Measurements from ENCODE around the gene C5. TPM values are rescaled to one million over a fixed set of nuclear protein-coding genes. Genes with fewer than 3 reads are reported as not detected.
"Not testable (repeated sequence)": the region's sequence is repeated elsewhere in the genome, so short reads cannot be mapped to it uniquely, and the experiment has no call there.

The C5 gene
- total RNA-seq, 1 donor from 2014 or later: 0.63 TPM

GRCh38 chr9:121038362-121038761 is 11.7 kb downstream of the C5 start:
- DNase-seq (ENCODE audit: low read depth): no peak
- H3K4me3 ChIP-seq (ENCODE audit: low read depth, low read length): no peak overlapping the region
- TF ChIP-seq CTCF (IDR thresholded peaks at IDR 0.05; ENCODE audit: insufficient read depth, low read length, poor library complexity, severe bottlenecking): no peak
- H3K36me3 ChIP-seq (ENCODE audit: control insufficient read depth, insufficient read depth, low read length): no peaks in the 10 kb centered on the region
- H3K27me3 ChIP-seq (ENCODE audit: control insufficient read depth, insufficient read depth, low read length): no peaks in the 10 kb centered on the region

- DNase-seq (ENCODE audit: low read depth); H3K27me3 ChIP-seq (ENCODE audit: control insufficient read depth, insufficient read depth, low read length); H3K36me3 ChIP-seq (ENCODE audit: control insufficient read depth, insufficient read depth, low read length); H3K4me3 ChIP-seq (ENCODE audit: low read depth, low read length): not testable (repeated sequence)
Observed at GRCh38 chr9:121035717-121036116, 14.4 kb downstream of the C5 start.

- DNase-seq (ENCODE audit: low read depth): no peak
- no peak for TF ChIP-seq CTCF (IDR thresholded peaks at IDR 0.05; ENCODE audit: insufficient read depth, low read length, poor library complexity, severe bottlenecking)
- H3K27me3 ChIP-seq (ENCODE audit: control insufficient read depth, insufficient read depth, low read length): no peaks in the 10 kb centered on the region
- H3K36me3 ChIP-seq (ENCODE audit: control insufficient read depth, insufficient read depth, low read length): no peaks in the 10 kb centered on the region
- H3K4me3 ChIP-seq (ENCODE audit: low read depth, low read length): no peak overlapping the region
Observed at GRCh38 chr9:121034529-121034928, 15.5 kb downstream of the C5 start.

GRCh38 chr9:121029469-121029868 is 20.6 kb downstream of the C5 start:
- no peaks in the 10 kb centered on the region for H3K36me3 ChIP-seq (ENCODE audit: control insufficient read depth, insufficient read depth, low read length)
- no peak for DNase-seq (ENCODE audit: low read depth)
- H3K4me3 ChIP-seq (ENCODE audit: low read depth, low read length): no peak overlapping the region

GRCh38 chr9:121028285-121028684 is 21.8 kb downstream of the C5 start:
- not testable (repeated sequence) for DNase-seq (ENCODE audit: low read depth); H3K4me3 ChIP-seq (ENCODE audit: low read depth, low read length); H3K36me3 ChIP-seq (ENCODE audit: control insufficient read depth, insufficient read depth, low read length); H3K27me3 ChIP-seq (ENCODE audit: control insufficient read depth, insufficient read depth, low read length)

More at GRCh38 chr9:121029469-121029868, 20.6 kb downstream of the C5 start:
- H3K27me3 ChIP-seq (ENCODE audit: control insufficient read depth, insufficient read depth, low read length): no peaks in the 10 kb centered on the region
- TF ChIP-seq CTCF (IDR thresholded peaks at IDR 0.05; ENCODE audit: insufficient read depth, low read length, poor library complexity, severe bottlenecking): no peak

- no peak for TF ChIP-seq CTCF (IDR thresholded peaks at IDR 0.05; ENCODE audit: insufficient read depth, low read length, poor library complexity, severe bottlenecking)
- DNase-seq (ENCODE audit: low read depth): no peak
- no peak overlapping the region for H3K4me3 ChIP-seq (ENCODE audit: low read depth, low read length)
Observed at GRCh38 chr9:121026768-121027167, 23.3 kb downstream of the C5 start.

GRCh38 chr9:121026260-121026691 is 23.8 kb downstream of the C5 start:
- Histone ChIP-seq H3K4me3 (ENCODE audit: low read depth, low read length) (no peak overlapping the region), H3K27me3 (ENCODE audit: control insufficient read depth, insufficient read depth, low read length) (no peaks in the 10 kb centered on the region), H3K36me3 (ENCODE audit: control insufficient read depth, insufficient read depth, low read length) (no peaks in the 10 kb centered on the region)
- no peak for DNase-seq (ENCODE audit: low read depth)
- TF ChIP-seq CTCF (IDR thresholded peaks at IDR 0.05; ENCODE audit: insufficient read depth, low read length, poor library complexity, severe bottlenecking): no peak

More at GRCh38 chr9:121026768-121027167, 23.3 kb downstream of the C5 start:
- H3K36me3 ChIP-seq (ENCODE audit: control insufficient read depth, insufficient read depth, low read length): no peaks in the 10 kb centered on the region
- no peaks in the 10 kb centered on the region for H3K27me3 ChIP-seq (ENCODE audit: control insufficient read depth, insufficient read depth, low read length)
